Keratinocyte (primary cell): ENCODE results near the gene C5.

Source experiments
- CTCF ChIP-seq, 3 experiments: IDR thresholded peaks in 1 of 3; conservative IDR thresholded peaks in 1 of 3; optimal IDR thresholded peaks in 1 of 3; 2 replicates in 2 of 3; 3 replicates in 1 of 3; pipeline versions ENCODE3 to v1.5.1; 2011; ENCODE audit warnings: low read length in 3 of 3, mild to moderate bottlenecking in 3 of 3, moderate library complexity in 2 of 3, control low read depth in 1 of 3, inconsistent platforms in 1 of 3; ENCODE audit not compliant: insufficient read depth in 2 of 3; ENCODE audit errors: extremely low read depth in 1 of 3
- EZH2 ChIP-seq: IDR thresholded peaks from one replicate; pipeline ENCODE4 v1.6.1; 2012; ENCODE audit warnings: inconsistent platforms, mild to moderate bottlenecking, low read length, moderate library complexity

DNA sequence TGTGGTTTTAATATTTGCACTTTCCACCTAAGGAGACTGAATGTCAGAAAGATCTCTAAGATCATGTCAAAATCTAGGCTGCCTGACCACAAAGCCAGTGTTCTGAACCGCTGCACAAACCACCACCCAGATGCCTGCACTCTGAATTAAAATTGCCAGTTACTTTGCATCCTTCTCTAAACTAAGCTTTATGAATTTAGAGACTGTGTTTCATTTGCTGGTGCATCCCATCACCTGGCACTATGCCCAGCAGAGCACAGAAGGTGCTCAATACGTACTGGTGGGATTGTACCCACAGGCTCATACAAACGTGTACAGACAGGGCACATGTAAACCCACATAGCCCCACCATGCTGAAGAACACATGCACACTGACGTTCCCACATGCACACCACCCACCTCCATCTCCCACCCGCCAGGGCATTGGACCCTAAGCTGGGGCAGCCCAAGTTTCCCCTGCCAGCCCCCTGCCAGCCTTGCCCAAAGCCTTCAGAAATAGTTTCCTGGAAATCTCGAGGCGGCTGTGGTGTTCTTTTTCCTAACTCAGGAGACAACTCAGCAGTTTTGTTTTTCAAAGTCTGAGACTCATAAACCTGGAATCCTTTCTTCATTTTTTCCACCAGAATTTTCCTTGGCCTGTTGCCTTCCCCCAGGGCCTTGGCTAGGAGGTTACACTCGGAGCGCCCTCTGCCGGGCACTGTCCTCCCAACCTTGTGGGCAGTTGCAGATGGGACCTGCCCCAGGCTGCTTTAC, 113.9 kb downstream of the C5 start:
- peak; percentile 83 to 98 (median 94) for TF ChIP-seq CTCF (optimal IDR thresholded peaks at IDR 0.05 in 1 of 3, IDR thresholded peaks at IDR 0.05 in 1 of 3, conservative IDR thresholded peaks at IDR 0.05 in 1 of 3; ENCODE audit: extremely low read depth in 1 of 3, insufficient read depth in 2 of 3, low read length in 3 of 3)
- no peak for TF ChIP-seq EZH2
